GM18498 (cell line): ENCODE results near the gene LRRC8C.
"Not testable (repeated sequence)": the region's sequence is repeated elsewhere in the genome, so short reads cannot be mapped to it uniquely, and the experiment has no call there.

Source experiments
- ATAC-seq: cut with Tn5 transposase; IDR thresholded peaks from one replicate; pipeline ENCODE4 v1.9.1; 2021; ENCODE audit warnings: mild to moderate bottlenecking, moderate library complexity; ENCODE audit not compliant: unreplicated experiment

The LRRC8C gene

GRCh38 chr1:89632657-89633247, at the start of gene LRRC8C:
Gene LRRC8C (plus strand): TSS chr1:89633120. CDS start chr1:89686474, 53,354 bp downstream.
- peak; percentile 87 for ATAC-seq

DNA sequence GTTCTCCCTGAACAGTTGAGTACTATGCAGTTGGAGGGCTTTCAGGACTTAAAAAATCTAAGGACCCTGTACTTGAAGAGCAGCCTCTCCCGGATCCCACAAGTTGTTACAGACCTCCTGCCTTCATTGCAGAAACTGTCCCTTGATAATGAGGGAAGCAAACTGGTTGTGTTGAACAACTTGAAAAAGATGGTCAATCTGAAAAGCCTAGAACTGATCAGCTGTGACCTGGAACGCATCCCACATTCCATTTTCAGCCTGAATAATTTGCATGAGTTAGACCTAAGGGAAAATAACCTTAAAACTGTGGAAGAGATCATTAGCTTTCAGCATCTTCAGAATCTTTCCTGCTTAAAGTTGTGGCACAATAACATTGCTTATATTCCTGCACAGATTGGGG, 48.7 kb upstream of the LRRC8C start:
- ATAC-seq, result no peak

- no peak for ATAC-seq
These were observed 48.1 kb upstream of the LRRC8C start for GRCh38 chr1:89584781-89585180.

DNA sequence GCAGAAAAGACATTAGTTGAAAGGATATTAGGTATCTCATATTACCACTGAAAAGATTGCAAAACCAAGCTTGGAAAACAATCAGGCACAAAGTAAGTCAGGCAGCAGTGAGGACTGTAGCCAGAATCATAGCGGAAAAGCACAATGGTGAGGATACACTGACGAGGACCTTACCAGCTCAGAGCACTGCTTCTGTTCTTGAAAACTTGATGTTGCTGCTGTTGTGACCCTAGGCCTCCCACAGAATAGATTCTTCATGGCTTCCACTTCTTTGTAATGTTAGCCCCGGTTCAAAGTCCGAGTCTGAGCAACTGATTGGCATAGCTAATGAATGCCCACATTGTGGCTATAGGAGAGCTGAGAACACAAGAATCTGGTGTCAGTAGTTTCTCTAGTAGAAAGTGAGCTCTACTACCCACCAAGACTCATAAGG, 45.2 kb upstream of the LRRC8C start:
- no peak for ATAC-seq

DNA sequence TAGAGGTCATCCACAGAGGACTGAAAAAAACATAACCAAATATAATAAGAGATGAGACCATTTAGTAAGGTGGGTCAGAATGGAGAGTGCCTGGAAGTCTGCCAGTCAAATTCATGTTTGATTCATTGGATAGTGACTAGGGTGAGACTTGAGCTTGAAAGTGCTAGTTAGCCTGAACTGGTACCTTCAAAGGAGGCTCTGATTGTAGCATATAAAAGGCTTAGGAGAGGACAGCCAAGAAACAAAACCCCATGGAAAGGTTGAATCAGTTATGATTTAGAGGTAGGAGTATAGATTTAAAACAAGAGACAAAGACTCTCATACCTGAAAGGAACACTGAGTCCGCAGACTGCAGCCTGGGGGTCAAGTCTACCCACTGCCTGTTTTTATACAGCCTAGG, 44.4 kb upstream of the LRRC8C start:
- no peak for ATAC-seq

DNA sequence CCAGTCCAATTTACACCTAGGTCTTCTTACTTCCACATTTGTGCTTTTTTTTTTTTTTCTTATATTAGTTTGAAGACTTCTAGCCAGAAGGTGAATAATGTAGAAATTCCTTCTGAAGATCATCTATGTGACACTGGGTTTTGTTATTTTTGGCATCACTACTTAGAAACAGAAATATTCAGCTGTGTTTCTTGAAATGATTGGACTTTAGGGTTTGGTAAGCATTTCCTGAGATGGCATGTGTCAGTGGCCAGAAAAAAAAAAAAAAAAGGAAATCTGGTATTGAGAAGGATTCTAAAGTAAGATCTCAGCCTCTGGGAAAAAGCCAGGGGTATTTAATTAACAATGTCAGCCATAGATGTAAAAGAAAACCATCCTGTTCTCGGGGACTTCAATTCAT, 43.4 kb upstream of the LRRC8C start:
- no peak for ATAC-seq

- no peak for ATAC-seq
These were observed 42.4 kb upstream of the LRRC8C start for GRCh38 chr1:89590341-89591080.

DNA sequence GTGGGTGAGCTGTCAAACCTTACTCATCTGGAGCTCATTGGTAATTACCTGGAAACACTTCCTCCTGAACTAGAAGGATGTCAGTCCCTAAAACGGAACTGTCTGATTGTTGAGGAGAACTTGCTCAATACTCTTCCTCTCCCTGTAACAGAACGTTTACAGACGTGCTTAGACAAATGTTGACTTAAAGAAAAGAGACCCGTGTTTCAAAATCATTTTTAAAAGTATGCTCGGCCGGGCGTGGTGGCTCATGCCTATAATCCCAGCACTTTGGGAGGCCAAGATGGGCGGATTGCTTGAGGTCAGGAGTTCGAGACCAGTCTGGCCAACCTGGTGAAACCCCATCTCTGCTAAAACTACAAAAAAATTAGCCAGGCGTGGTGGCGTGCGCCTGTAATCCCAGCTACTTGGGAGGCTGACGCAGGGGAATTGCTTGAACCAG, 40.0 kb upstream of the LRRC8C start:
- ATAC-seq, result not testable (repeated sequence)

GRCh38 chr1:89594096-89594740, 38.7 kb upstream of the LRRC8C start:
- ATAC-seq, result no peak

DNA sequence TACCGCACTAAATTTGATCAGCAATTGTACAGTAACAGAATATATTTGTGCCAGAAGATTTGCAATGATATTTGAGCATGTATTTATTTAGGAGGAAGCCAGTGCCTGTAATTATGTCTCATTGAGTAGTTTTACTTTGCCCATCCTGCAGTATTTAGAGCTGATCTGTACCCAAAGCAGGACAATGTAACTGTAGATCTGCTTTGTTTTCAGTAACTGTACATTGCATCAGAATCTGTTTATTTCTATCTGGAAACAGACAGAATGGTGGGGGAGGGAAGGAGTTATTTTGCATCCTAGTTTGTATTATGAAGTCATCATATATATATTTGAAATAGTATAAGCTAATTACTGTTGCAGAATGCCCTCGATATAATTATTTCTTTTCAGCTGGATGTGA, 36.2 kb upstream of the LRRC8C start:
- ATAC-seq, result no peak

- ATAC-seq, result peak; percentile 59
These were observed 34.2 kb upstream of the LRRC8C start for GRCh38 chr1:89598450-89599331.

GRCh38 chr1:89599332-89599630, 33.6 kb upstream of the LRRC8C start:
- no peak for ATAC-seq

DNA sequence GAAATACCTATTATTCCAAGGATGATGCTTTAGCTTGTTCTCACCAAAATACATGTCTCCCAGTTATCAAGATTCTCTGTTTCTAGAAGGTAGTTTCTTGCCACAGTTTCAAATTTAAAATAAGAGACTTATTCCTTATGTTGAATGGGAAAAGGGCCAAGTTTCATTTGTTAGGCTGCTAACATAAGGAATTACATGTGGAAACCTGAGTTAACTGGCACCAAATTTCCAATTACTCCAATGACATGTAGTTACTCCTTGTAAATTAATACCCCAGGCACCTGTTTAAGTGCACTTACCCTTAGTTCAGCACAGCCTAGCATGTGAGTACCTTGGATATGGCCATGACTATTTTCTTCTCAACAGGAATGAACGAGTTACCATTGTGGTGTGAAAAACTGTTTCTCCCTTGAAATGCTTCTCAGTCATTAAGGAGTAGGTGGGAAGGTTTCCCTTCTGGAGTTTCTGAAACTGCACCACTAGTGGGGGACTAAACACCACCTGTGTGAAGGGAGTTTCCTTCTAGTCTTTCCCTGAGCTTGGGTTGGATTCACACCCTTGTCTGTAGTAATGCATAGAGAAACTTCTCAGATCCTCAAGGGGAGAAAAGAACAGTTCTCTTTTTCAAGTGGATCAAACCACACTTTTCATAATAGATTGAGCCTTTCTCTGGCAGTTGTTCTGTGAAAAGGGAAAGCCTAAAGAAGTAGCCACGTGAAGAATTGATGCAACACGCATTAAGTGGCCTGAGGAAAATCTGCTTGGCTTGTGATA, 32.3 kb upstream of the LRRC8C start:
- ATAC-seq, result no peak

- no peak for ATAC-seq
These were observed 30.0 kb upstream of the LRRC8C start for GRCh38 chr1:89602871-89603404.

DNA sequence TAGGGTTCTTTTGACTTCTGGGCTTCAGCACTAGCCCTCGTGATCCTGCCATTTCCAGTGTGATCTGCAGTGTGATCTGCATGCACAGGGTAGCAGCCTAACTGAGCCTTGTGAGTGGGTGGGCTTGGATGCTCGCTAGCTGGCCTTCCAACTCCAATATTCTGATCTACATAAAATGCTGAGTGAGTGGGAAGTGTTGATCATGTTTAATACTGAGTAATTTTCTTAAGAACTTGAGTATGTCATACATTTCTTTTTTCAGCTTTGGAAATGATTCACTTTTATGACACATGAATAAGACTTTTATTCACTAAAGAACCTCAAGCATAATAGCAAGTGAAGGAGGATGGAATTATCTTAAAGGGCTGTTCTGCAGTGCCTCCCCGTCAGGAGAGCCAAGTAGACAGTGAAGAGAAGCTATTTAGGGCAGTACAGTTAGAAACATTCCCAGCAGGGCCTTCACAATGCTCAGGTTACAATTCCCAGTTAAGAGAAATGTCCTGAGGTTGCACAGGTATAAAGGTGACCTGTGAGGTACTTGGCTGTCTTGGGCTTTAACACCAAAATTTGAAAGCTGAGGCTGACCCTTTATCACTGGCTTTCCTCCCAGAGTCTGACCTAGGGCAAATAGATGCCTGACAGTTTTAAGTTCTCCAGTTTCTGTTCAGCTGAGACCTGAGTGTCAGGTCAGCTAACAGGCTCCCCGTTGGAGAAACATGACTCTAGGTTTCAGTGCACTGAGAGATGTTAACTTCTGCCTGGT, 29.1 kb upstream of the LRRC8C start:
- ATAC-seq, result no peak

- ATAC-seq, result no peak
These were observed 28.5 kb upstream of the LRRC8C start for GRCh38 chr1:89604414-89604735.

GRCh38 chr1:89605692-89606091, 27.2 kb upstream of the LRRC8C start:
- no peak for ATAC-seq

DNA sequence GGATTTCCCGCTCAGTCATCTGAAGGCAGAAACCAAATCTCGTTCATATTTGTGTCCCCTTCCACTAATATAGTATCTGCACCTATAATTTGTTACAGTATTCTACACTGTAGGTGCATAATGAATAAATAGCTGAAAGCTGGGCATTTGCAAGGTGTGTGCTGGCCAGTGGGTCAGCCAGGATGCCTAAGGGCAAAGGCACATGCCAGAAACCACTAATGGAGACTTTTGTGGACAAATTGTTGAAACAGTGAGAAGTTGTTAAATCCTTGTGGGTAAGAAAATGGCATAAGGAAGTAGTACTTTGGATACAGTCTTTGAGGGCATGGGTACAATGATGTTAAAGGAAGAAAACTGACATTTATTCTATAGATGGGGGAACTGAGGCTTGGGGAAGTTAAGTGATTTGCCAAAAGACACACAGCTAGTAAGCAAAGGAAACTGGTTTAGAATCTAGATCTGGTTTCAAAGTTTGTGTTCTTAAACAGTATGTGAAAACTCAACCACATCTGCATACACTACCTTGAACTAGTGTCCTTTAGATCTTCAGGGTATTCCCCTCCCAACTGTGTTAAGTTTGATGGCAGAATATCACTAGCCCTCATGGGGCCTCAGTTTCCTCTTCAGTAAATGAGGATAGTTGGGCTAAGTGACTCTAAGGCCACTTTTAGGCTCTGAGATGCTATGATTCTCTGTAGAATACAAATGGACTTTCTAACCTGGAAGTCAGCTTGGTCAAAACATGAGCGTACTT, 26.5 kb upstream of the LRRC8C start:
- ATAC-seq, result peak; percentile 45

DNA sequence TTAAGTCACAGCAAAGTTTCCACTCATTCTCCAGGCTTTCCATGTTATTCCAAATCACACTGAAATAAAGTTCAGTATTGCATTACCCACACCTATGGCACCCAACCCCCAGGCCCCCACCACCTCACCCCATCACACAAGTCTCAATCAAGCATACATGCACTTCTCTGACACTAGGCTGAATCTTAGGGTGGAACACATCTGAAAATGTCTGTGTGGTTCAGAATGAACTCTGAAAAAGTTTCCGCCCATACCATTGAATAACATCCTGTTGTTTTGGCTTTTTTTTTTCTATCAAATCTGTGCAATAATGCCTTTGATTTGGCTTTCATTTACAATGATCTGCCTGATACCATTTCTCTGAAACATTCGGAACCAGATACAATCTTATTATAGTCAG, 25.8 kb upstream of the LRRC8C start:
- no peak for ATAC-seq
